ENCODE data around the gene MIER2.

The MIER2 gene

DNA sequence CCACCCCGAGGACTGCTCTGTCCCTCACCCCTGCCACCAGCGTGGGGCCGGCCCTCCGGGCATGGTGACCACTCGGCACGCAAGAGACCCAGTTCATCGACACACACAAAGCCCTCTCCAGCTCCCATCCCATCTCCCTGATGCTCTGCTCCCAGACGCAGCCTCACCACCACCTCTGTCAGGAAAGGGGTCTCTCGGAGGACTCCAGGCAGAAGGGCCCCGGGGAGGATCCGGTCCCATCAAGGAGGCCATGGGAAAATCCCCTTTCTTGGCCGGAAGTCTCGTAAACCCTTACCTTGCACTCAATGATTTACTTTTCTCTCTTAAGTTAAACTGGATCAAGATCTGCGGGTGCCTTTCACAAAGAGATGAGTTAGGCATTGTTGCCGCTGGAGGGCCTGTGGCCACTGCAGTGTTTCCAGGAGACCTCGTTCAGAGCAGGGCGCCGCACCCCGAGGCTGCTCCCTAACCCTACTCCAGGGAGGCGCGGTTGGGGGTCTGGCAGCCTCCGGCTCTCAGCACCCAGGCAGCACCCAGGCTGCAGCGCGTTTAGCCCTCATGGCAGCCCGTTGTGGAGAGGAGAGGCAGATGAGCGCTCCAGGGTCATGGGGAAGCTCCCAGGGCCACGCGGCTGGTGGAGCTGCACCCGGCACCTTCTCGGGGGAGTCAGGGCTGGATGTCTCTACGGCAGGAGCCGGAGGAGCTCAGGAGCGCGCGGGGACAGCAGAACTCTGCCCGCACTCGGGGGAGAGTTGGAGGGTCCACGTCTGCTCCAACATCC, 33.4 kb upstream of the MIER2 start:
- DNase-seq, result no peak

DNA sequence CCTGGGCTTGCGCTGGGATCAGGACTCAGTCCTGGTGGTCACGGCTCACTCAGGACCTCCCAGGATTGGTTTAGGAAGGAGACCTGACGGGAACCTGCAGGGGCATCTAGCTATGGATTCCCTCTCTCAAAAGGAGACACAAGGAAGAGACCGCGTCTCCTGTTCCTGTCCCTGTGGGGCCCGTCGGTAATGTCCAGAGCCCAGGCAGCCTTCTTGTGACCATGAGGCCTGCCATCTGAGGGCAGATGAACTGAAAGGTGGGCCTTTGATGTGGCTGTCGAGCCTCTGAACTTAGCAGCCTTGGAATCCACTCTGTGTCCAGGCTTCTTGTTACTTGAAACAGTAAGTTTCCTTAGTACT, 31.5 kb upstream of the MIER2 start:
- DNase-seq, result no peak

DNA sequence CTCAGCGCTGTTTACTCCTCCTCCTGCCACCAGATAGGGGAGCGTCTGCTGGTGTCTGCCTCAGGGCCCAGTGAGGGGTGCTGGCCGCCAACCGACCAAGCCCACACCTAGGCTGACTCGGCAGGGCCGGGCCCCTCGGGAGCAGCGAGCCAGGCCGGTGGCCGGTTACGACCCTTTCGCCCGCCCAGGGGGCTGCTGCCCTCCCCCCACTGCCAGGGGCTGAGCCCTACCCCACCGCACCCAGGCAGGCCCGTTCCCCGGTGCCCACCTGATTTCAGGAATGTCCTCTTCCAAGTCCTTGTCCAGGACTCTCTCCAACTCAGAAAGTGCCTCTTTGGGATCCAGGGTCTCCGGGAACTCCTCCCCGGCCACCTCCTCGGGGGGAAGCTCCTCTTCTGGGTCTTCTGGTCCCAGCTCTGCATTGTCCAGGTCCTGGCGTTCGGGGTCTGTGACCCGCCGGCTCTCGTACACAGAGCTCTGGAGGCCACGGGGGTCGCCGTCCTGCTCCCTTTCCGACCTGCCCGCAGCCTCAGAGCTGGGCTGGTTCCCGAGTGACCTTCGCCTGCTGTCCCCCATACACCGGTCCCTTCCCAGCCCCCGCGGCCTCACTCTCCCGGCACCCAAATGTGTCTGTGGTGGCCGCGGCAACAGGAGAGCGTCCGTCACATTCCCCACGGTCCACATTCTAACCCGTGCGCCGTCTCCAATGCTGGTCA, 31.0 kb upstream of the MIER2 start:
- DNase-seq, result no peak

DNA sequence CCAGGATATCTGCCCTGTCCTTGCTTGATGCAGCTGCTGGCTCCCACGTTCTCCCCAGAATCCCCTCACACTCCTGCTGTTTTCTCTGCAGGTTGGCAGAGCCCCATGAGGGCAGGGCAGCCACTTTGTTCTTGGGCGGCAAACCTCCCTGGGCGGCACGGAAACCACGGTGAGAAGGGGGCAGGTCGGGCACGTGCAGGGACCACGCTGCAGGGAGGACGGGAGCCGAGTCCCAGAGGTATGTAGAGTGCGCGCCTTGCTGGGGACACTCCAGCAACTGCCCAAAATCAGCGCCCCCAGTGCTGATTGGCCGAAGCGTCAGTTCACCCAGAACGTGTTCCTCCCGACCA, 30.3 kb upstream of the MIER2 start:
- DNase-seq, result no peak

DNA sequence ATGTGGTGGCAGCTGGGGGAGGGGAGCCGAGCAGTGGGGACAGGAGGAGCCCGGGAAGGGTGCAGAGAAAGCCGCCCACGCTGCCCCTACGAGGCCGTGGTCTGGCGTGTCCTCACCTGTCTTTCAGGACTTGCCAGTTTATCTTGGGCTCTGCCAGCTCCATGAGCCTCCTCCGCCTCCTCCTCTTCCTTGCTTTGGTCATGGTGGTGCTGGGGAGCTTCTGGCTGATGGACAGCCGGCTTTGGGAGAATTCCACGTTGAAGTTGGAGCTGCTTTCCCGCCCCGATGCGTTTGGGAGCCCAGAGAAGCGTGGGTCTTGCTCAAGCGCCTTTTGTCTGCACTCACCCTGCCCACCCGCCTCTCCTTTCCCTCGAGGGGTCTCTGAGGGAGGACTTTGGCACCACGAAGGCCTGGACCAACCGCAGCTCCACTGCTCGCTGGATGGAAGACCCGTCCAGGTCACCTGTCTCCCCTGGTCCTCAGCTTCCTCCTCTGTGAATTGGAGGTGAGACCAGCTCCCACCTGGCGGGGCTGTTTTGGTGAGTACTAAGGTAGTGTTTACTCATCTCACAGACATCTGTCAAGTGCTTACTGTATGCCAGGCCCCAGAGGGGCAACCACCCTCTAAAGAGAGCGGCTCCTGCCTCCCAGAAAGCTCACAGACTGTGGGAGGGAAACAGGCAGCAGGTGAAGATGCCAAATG, 29.7 kb upstream of the MIER2 start:
- DNase-seq, result no peak

DNA sequence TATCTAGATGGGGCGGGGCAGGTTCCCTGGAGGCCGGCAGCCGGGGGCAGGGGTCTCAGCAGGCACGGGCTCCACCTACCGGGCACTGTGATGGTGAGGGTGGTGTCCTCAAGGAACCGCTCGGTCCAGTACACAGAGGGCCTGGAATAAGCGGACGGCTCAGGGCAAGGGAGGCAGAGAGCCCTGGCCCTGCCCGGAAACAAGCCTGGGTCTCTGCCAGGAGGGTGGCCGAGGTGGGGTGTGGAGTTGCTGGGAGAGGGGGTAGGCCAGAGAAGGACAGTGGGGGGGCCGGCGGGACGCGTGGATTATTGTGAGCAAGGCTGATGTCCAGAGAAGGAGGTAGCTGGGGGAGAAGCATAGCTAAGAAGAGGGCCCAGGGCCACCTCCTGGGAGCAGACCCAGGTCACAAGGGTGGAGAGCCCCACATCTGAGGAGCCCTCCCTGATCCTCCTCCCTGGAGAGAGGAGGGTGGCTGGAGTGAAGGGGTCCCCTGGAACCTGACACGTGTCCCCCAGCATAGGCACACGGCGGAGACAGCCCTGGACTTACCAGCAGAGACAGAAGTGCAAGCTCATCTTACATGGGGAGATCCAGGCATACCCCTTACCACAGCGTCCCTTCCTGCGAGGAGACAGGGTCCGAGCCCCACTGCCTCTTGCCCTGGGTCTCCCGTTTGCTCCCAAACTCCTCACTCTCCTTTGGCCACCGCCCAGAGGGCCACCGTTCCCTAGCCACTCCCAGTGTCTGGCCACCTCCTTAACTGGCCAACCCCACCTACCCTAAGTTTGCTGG, 29.0 kb upstream of the MIER2 start:
- no peak for DNase-seq

DNA sequence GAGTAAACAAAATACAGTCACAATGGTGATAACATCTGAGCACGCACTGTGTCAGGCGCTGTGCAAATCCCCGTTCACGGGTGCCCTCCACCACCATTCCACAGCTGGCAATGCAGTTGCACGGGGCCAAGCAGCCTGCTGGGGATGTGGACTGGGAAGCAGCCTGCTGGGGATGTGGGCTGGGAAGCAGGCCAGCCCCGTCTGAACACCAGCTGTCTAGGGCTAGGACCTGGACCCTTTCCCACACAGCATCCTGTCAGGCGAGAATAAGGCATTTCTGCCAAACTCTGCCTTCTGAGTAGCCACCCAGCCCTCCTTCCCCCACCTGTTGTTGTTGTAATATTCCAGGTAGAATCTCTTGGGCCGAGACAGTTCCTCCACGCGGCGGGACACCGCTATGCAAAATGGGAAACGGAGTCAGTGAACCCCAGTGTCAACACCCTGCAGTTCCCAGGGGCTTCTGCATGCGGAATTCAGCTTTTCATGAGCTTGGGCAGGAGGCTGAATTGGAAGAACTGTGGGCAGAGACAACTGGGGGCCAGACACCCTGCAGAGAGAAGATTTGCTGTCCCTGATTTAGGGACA, 27.8 kb upstream of the MIER2 start:
- DNase-seq, result no peak

DNA sequence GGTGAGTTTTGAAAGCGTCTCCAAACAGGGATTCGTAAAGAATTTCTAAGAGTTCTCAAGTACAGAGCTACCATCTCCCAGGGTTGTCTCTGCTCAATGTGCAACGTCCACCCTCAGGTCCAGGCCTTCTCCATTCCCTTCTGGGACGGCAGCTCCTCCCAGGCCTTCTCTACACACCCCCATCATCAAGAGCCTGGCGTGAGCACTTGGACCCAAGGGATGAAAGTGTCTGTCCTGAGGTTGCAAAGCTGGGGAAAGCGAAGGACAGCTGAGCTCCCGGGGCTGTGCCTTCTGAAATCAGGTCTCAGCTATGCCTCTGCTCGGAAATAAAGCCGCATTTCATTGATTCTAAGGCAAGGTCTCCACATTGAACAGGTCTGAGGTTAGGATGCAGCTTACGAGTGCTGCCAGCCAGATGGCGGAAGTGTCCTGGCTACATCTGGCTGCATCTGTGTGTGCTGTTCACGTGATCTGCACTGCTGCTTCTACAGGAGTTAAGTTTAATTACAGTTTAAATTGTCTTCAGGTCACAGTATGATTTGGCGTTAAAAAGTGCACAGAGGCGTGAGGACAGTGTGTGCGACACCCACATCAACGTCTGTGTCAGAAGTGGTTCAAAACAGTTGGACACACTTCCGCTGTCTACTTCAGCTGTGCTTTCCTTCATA, 27.0 kb upstream of the MIER2 start:
- no peak for DNase-seq

DNA sequence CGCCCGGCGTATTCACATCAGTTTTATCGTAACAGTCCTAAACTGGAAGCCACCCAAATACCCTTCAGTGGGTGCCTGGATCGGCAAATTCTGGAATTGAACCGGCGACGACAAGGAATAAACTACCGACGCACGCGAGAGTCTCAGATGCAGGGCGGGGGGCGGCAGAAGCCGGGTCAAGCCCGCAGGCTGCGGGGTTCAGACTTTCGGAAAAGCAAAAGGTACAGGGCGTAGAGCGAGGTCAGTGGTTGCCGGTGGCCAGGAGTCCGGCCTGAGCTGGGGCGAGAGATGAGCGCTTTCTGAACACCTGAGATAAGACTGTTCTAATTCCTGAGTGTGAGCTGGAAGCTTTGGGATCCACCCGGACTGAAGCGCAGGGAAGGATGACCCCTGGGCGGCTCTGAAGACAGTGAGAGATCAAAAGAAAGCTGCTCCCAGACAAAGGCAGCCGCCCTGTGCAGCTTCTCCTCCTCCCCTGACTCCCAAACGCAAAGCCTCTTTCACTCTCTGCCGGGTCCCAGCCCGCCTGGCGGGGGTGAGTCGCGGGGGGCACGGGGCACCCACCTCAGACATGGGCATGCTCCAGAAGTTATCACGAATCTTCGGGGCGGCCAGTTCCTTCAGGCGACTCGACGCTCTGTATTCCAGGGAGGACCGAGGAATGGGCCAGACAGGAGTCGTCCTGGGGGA, 26.2 kb upstream of the MIER2 start:
- no peak for DNase-seq

DNA sequence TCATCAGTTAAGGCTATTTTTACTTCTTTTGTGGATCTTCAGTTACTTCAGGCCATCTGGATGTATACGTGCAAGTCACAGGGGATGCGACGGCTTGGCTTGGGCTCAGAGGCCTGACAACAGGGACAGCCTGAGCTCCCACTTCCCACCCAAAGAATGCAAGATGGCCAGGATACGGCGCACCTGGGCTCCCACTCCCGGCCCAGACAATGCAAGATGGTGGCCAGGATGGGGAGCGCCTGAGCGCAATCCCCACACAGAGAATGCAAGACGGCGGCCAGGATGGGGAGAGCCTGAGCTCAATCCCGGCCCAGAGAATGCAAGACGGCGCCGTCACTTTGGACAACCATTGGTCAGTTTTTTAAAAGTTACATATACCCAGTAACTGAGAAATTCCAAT, 25.3 kb upstream of the MIER2 start:
- no peak for DNase-seq

DNA sequence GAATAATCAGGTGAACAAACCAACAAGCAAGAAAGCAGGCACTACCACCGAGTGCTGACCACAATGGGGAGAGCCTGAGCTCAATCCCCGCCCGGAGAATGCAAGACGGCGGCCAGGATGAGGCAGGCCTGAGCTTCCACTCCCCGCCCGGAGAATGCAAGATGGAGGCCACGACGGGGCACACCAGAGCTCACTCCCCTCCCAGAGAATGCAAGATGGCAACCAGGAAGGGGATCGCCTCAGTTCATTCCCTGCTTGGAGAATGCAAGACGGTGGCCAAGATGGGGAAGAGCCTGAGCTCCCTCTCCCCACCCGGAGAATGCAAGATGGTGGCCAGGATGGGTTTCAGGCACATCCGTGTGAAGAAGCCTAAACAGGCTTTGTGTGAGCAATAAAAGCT, 24.7 kb upstream of the MIER2 start:
- no peak for DNase-seq

DNA sequence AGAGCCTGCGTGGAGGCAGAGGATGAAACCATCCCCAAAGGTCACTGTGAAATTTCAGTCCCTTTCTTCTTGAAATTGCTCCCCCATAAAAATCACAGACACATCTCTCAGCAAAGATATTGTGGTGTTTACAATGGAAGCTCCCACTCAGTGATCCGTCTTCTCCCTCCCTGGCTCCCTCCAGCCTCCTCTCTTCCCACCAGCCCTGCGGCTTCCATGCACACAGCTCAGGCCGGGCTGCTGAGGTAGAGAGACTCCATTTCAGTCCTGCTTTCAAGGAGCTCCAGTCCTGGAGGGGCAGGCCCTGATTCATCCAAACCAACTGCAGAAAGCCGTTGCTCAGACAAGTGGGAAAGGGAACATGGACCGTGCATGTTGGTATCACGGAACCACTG, 24.0 kb upstream of the MIER2 start:
- DNase-seq, result no peak

DNA sequence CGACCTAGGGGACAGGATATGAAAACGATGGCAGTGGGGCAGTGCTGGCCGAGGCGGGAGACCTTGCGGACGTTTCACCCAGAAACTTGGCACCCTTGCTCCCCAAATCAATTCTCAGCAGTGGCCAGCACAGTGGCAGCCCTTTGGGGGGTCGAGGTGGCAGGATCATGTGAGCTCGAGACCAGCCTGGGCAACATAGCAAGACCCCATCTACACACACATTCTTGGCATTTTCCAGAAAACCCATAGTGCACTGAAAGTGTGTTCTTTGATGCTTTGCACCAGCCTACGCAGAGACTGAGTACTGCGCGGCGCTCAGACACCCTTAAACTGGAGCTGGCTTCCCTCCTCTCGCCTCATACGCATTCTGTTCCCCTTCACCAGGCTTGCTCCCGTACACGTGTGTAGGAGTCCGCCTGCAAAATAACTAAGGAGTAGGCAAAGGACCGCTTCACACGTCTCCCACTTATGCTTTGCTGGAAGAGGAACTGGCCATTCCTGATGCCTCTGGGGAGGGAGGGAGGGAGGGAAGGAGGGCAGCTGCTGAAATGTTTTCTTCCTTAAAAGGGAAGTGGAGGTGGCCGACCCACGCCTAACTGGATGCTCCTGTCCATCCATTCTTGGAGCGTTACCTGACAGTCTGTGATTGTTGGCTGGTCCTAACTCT, 23.5 kb upstream of the MIER2 start:
- no peak for DNase-seq

DNA sequence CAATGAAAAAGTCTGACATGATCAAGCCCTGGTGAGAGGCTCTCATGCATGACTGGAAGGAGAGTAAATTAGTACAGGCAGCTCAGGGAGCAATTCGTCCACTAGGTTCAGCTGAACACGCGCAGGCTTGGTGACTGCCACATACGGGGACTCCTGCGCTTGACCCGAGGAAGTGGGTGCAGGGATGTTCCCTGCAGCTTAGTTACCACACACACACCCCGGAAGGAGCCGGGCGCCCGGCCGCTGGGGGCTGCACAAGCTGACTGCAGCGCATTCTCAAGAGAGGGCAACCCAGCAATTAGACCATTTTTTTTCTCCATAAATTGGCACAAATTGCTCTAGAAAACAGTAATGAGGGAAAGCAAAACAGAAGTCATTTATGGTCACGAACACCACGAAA, 23.0 kb upstream of the MIER2 start:
- DNase-seq, result no peak

DNA sequence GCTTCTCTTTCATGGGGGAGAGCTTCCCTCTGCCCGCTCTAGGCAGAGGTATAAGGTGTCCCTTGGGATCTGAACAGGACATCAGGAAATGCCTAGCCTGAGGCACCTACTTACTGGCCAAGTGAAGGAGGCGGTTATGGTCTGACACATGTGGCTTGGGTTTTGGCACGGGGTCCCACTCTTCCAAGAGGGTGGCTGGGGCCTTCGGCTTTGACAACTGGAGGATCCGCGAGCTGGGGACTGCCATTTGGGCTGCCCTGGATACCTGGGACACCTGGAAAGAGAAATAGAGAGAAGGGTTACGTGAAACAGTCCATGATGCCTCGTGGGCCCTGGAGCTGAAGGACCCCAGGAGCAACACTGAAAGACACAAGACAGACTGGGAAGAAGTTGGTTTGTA, 22.4 kb upstream of the MIER2 start:
- DNase-seq, result no peak

DNA sequence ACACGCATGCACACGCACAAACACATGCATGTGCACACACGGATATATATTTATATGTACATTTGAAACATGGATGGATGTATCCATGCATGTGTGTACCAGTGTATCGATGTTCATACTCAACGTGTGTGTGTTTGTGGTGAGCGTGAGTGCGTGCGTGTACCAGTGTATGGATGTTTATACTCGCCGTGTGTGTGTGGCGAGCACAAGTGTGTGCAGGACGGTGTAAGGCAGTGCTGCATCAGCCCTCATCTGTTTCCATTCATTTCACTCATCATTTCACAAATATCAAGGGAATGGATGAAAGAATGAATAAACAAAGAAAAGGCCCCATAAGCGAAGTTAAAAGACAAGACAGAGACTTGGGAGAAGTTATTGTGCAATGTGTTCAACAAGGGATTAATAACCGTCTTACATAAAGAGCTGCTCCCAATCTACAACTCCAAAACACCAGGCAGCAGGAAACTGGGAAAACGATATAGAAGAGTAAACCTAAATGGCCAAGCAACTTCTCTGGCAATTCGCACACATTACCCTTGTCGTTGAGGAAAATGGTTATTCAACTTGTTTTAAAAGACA, 21.7 kb upstream of the MIER2 start:
- DNase-seq, result no peak

DNA sequence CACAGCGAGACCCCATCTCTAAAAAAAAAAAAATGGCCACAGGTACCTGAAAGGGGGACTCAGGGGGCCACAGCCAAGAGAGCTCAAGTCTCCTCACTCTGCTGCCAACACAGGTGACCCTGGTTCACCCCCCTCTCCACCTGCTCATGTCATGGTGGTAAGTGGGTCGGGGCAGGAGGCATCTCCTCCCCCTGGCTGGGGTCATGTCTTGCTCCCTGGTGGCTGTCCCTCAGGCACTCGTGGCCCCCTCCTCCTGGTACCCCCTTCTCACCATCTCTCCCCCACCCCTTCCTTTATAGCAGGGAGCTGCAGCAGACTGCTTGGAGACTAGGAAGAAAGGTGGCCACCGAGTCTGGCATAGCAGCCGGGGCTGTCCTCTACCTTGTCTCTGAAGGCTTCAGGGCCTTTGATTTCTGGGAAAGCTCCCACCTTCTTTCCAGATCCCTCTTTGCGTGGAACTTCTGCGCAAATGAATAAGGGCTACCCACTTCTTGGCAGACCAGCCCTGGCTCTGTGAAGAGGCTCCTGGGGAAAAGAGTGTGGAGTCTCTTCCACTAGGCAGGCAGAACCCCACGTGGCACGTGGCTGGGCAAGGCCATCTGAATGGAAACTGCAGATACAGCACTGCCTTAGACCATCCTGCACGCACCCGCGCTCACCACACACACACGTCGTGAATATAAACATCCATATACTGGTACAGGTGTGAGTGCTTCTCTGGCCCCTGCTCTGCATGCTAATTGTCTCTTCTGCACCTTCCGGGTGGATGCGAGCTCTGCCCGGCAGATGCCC, 20.1 kb upstream of the MIER2 start:
- no peak for DNase-seq

DNA sequence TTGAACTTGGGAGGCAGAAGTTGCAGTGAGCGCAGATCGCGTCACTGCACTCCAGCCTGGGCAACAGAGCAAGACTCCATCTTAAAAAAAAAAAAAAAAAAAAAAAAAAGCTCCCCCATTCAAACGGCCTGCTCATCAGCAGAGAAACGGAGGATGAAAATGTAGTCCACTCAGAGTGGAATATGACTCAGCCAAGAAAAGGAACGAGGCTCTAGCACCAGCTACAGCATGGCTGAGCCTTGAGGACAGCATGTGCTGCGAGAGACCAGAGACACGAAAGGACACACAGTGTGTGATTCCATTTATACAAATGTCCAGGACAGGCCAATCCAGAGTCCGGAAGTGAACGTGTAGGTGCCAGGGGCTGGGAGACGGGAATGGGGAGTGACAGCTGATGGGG, 18.1 kb upstream of the MIER2 start:
- no peak for DNase-seq

DNA sequence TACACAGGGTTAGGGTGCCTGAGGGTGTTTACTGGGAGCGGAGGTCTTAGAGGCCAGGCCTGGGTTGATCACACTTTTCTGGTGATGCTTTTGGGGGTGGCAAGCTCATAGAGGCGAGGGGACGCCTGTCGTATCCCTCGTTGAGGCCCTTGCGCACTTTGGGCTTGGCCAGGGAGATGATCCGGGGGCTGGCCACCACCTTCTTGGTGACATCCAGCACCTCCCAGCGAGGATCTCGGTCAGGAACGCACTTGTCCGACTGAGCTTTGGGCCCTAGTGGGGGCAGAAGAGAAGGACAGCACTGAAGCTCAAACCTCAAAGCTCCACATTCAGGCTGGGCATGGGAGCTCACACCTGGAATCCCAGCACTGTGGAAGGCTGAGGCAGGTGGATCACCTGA, 17.6 kb upstream of the MIER2 start:
- no peak for DNase-seq

DNA sequence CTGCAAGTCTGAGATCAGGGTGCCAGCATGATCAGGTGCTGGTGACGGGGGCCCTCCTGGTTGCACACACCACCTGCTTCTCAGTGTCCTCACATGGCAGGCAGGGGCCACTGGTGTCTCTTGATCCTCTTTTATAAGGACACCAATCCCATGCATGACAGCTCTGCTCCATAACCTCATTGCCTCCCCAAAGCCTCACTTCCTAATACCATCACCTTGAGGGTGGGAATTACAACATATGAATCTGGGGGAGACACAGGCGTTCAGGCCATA, 15.0 kb upstream of the MIER2 start:
- DNase-seq, result no peak
